ENCODE measurements around the gene IFIT5. TPM values are rescaled to one million over a fixed set of nuclear protein-coding genes. Genes with fewer than 3 reads are reported as not detected.

The IFIT5 gene
- total RNA-seq, 8 experiments from 2014 or later, result 18.6 to 45.2 (median 21.8) TPM

- in situ Hi-C loops (cut with MboI; ENCODE audit: low pct_unique_long_range_greater_than_20kb in 2 of 9, low sequenced_read_pairs in 9 of 9, unreplicated experiment in 9 of 9), result no loop called here
- no peak for ATAC-seq (replicated peaks in 6 of 8)
- H3K4me1 ChIP-seq (replicated peaks in 1 of 2), result no peaks in the 10 kb centered on the region
- H3K4me3 ChIP-seq, result no peak overlapping the region
- no peak overlapping the region for H3K27ac ChIP-seq
- WGBS, 10 experiments, result 67 to 100% (median 90%) methylated on average over 1 of the region's 1 CpG; no CpG with 5 or more reads in 2 of the 10 experiments
These were observed 40.4 kb downstream of the IFIT5 start for GRCh38 chr10:89454561-89455347.

- 0 to 100% (median 68%) methylated on average over 1 to 3 of the region's 3 CpGs; no CpG with 5 or more reads in 1 of the 10 experiments for WGBS, 10 experiments
- no peaks in the 10 kb centered on the region for H3K4me1 ChIP-seq (replicated peaks in 1 of 2)
- no peak overlapping the region for H3K27ac ChIP-seq
- no peak overlapping the region for H3K4me3 ChIP-seq
- in situ Hi-C loops (cut with MboI; ENCODE audit: low pct_unique_long_range_greater_than_20kb in 2 of 9, low sequenced_read_pairs in 9 of 9, unreplicated experiment in 9 of 9), result no loop called here
- no peak for ATAC-seq (replicated peaks in 6 of 8)
These were observed 43.9 kb downstream of the IFIT5 start for GRCh38 chr10:89458291-89458690.

GRCh38 chr10:89458784-89459183, 44.4 kb downstream of the IFIT5 start:
- in situ Hi-C loops (cut with MboI; ENCODE audit: low pct_unique_long_range_greater_than_20kb in 2 of 9, low sequenced_read_pairs in 9 of 9, unreplicated experiment in 9 of 9), result no loop called here
- Histone ChIP-seq H3K4me1 (replicated peaks in 1 of 2) (no peaks in the 10 kb centered on the region), H3K4me3 (no peak overlapping the region), H3K27ac (no peak overlapping the region)
- 43 to 93% (median 67%) methylated on average over 1 of the region's 1 CpG; no CpG with 5 or more reads in 4 of the 10 experiments for WGBS, 10 experiments
- ATAC-seq (replicated peaks in 6 of 8), result no peak

- Histone ChIP-seq H3K4me1 (replicated peaks in 1 of 2) (no peaks in the 10 kb centered on the region), H3K27ac (no peak overlapping the region), H3K4me3 (no peak overlapping the region)
- WGBS, 10 experiments, result 0 to 90% (median 65%) methylated on average over 1 to 6 of the region's 6 CpGs; no CpG with 5 or more reads in 1 of the 10 experiments
- in situ Hi-C loops (cut with MboI; ENCODE audit: low pct_unique_long_range_greater_than_20kb in 2 of 9, low sequenced_read_pairs in 9 of 9, unreplicated experiment in 9 of 9), result no loop called here
- ATAC-seq (replicated peaks in 6 of 8), result no peak
These were observed 49.6 kb downstream of the IFIT5 start for GRCh38 chr10:89463846-89464537.

- ATAC-seq (replicated peaks in 6 of 8), result no peak
- 0 to 67% (median 38%) methylated on average over 1 to 2 of the region's 2 CpGs; no CpG with 5 or more reads in 3 of the 10 experiments for WGBS, 10 experiments
- Histone ChIP-seq H3K4me3 (no peak overlapping the region), H3K4me1 (replicated peaks in 1 of 2) (no peaks in the 10 kb centered on the region), H3K27ac (no peak overlapping the region)
- in situ Hi-C loops (cut with MboI; ENCODE audit: low pct_unique_long_range_greater_than_20kb in 2 of 9, low sequenced_read_pairs in 9 of 9, unreplicated experiment in 9 of 9), result no loop called here
These were observed 50.8 kb downstream of the IFIT5 start for GRCh38 chr10:89465196-89465595.

GRCh38 chr10:89466599-89467035, 52.2 kb downstream of the IFIT5 start:
- no peak overlapping the region for H3K4me3 ChIP-seq
- in situ Hi-C loops (cut with MboI; ENCODE audit: low pct_unique_long_range_greater_than_20kb in 2 of 9, low sequenced_read_pairs in 9 of 9, unreplicated experiment in 9 of 9), result no loop called here
- no peaks in the 10 kb centered on the region for H3K4me1 ChIP-seq (replicated peaks in 1 of 2)
- 13 to 81% (median 64%) methylated on average over 1 to 3 of the region's 3 CpGs for WGBS, 10 experiments
- ATAC-seq (replicated peaks in 6 of 8), result peak in 4 of 8 experiments; percentile 60 to 72 (median 64)
- no peak overlapping the region for H3K27ac ChIP-seq

- Histone ChIP-seq H3K27ac (no peak overlapping the region), H3K4me1 (replicated peaks in 1 of 2) (no peaks in the 10 kb centered on the region), H3K4me3 (no peak overlapping the region)
- no peak for ATAC-seq (replicated peaks in 6 of 8)
- 80 to 100% (median 94%) methylated on average over 4 to 9 of the region's 9 CpGs; no CpG with 5 or more reads in 1 of the 10 experiments for WGBS, 10 experiments
- in situ Hi-C loops (cut with MboI; ENCODE audit: low pct_unique_long_range_greater_than_20kb in 2 of 9, low sequenced_read_pairs in 9 of 9, unreplicated experiment in 9 of 9), result no loop called here
These were observed 54.0 kb downstream of the IFIT5 start for GRCh38 chr10:89468191-89468965.

GRCh38 chr10:89469517-89469916, 55.1 kb downstream of the IFIT5 start:
- in situ Hi-C loops (cut with MboI; ENCODE audit: low pct_unique_long_range_greater_than_20kb in 2 of 9, low sequenced_read_pairs in 9 of 9, unreplicated experiment in 9 of 9), result no loop called here
- Histone ChIP-seq H3K27ac (no peak overlapping the region), H3K4me1 (replicated peaks in 1 of 2) (peaks cover 0 to under 1% of the 10 kb centered on the region in 2 donors), H3K4me3 (no peak overlapping the region)
- no peak for ATAC-seq (replicated peaks in 6 of 8)

Other genes with a start within 250 kb of the IFIT5 start
- 1 to 10 TPM in 5 of 8 experiments, under 1 TPM in 3; 0.17 to 7.1 (median 1.4) TPM for gene CH25H, start 207.3 kb upstream of the IFIT5 start, total RNA-seq
- gene LIPA, start 162.8 kb upstream of the IFIT5 start, total RNA-seq, result 100 to 1,000 TPM in 2 of 8 experiments, 10 to 100 TPM in 6; 21.1 to 350 (median 36.2) TPM
- gene IFIT2, start 112.5 kb upstream of the IFIT5 start, total RNA-seq, result 100 to 1,000 TPM in 1 of 8 experiments, 10 to 100 TPM in 3, under 1 TPM in 4; 0.29 to 117 (median 7.7) TPM
- 100 to 1,000 TPM in 1 of 8 experiments, 10 to 100 TPM in 3, under 1 TPM in 4; 0.65 to 240 (median 15.1) TPM for gene IFIT3, start 86.6 kb upstream of the IFIT5 start, total RNA-seq
- under 1 TPM; 0.13 to 0.57 (median 0.53) TPM for gene IFIT1B, start 36.5 kb upstream of the IFIT5 start, total RNA-seq
- 100 to 1,000 TPM in 1 of 8 experiments, 10 to 100 TPM in 3, 1 to 10 TPM in 4; 1.5 to 889 (median 8.4) TPM for gene IFIT1, start 21.9 kb upstream of the IFIT5 start, total RNA-seq
- gene SLC16A12, start 121.0 kb downstream of the IFIT5 start, total RNA-seq, result 10 to 100 TPM in 1 of 8 experiments, under 1 TPM in 4, not detected in 3; under 0.01 to 15.8 (median 0.14) TPM
- 10 to 100 TPM in 4 of 8 experiments, 1 to 10 TPM in 4; 2.8 to 24.9 (median 9.5) TPM for gene PANK1, start 230.7 kb downstream of the IFIT5 start, total RNA-seq

Measured in motor neuron (in vitro differentiated cells).